Suprapubic skin (tissue), 4 donors: Measurements from ENCODE around the gene IFI35. TPM values are rescaled to one million over a fixed set of nuclear protein-coding genes. Genes with fewer than 3 reads are reported as not detected.
A peak's percentile ranks its signal among the peaks of the same experiment; 100 is the strongest.
"Not testable (repeated sequence)": the region's sequence is repeated elsewhere in the genome, so short reads cannot be mapped to it uniquely, and the experiment has no call there.

ENCODE experiments used
- DNase-seq, 2 donors: peaks; one replicate each; pipeline ENCODE4 v3.0.0-alpha.2; 2019; ENCODE audit warnings: low spot score in 2 of 2
- H3K27ac ChIP-seq: fragments of 200-600 bp; sonication (generic); one replicate; pipeline ENCODE4 v1.5.1; 2019
- H3K27me3 ChIP-seq: fragments of 200-600 bp; sonication (generic); one replicate; pipeline ENCODE4 v1.5.1; 2019
- H3K36me3 ChIP-seq: fragments of 200-600 bp; sonication (generic); one replicate; pipeline ENCODE4 v1.5.1; 2019
- H3K4me1 ChIP-seq: fragments of 200-600 bp; sonication (generic); one replicate; pipeline ENCODE4 v1.5.1; 2019
- H3K4me3 ChIP-seq: fragments of 200-600 bp; sonication (generic); one replicate; pipeline ENCODE4 v1.5.1; 2019; ENCODE audit warnings: mild to moderate bottlenecking
- H3K9me3 ChIP-seq: fragments of 200-600 bp; sonication (generic); one replicate; pipeline ENCODE4 v1.5.1; 2019
- CTCF ChIP-seq, 2 donors: fragments of 200-600 bp in 1 of 2; fragments of 450-650 bp in 1 of 2; sonication (generic) in 1 of 2; IDR thresholded peaks; one replicate each; pipeline ENCODE4 v1.5.1; 2016 to 2019; ENCODE audit warnings: antibody characterized with exemption in 2 of 2, mild to moderate bottlenecking in 1 of 2, moderate library complexity in 1 of 2
- EP300 ChIP-seq: sonication (generic); formaldehyde crosslinking; IDR thresholded peaks from one replicate; pipeline ENCODE4 v1.6.1; 2017; ENCODE audit warnings: antibody characterized with exemption
- POLR2A ChIP-seq, 2 donors: fragments of 450-650 bp; IDR thresholded peaks; one replicate each; pipeline ENCODE4 v1.6.1; 2017; ENCODE audit warnings: antibody characterized with exemption in 2 of 2, mild to moderate bottlenecking in 2 of 2, moderate library complexity in 2 of 2
- POLR2AphosphoS5 ChIP-seq, 3 donors: sonication (generic); formaldehyde crosslinking; IDR thresholded peaks; one replicate each; pipeline ENCODE4 v1.6.1; 2017; ENCODE audit warnings: antibody characterized with exemption in 3 of 3
- WGBS: methylation state at CpG from one replicate; pipeline ENCODE4 v1.1.5; 2018; 5-methylcytosine and 5-hydroxymethylcytosine counted together
- total RNA-seq, 4 donors: library from RNA; depleted of rRNA; stranded (reverse); fragments of >200 nt; gene quantifications; one replicate each; pipeline ENCODE4 v1.1.0, GENCODE V29; 2016

The IFI35 gene
- total RNA-seq, 4 donors from 2014 or later: 9.0 to 18.0 (median 13.7) TPM

- Histone ChIP-seq H3K27me3 (no peaks in the 10 kb centered on the region), H3K9me3 (no peaks in the 10 kb centered on the region), H3K4me3 (no peak overlapping the region), H3K36me3 (peaks cover 74% of the 10 kb centered on the region), H3K27ac (no peak overlapping the region), H3K4me1 (no peaks in the 10 kb centered on the region)
- WGBS: 83% methylated on average over 1 of the region's 6 CpGs
- TF ChIP-seq CTCF (IDR thresholded peaks at IDR 0.05) (no peak), EP300 (no peak)
- DNase-seq: no peak
Measured at GRCh38 chr17:42991471-42991870, 15.1 kb upstream of the IFI35 start.

- no peaks in the 10 kb centered on the region for H3K9me3 ChIP-seq
- TF ChIP-seq CTCF (IDR thresholded peaks at IDR 0.05) (no peak), POLR2AphosphoS5 (IDR thresholded peaks at IDR 0.05) (no peak), POLR2A (IDR thresholded peaks at IDR 0.05) (no peak), EP300 (no peak)
- H3K27ac ChIP-seq: no peak overlapping the region
- no peaks in the 10 kb centered on the region for H3K27me3 ChIP-seq
- no peak for DNase-seq
- WGBS: 83% methylated on average over 5 of the region's 5 CpGs
- H3K4me3 ChIP-seq: no peak overlapping the region
- peaks cover 7% of the 10 kb centered on the region for H3K4me1 ChIP-seq
- peaks cover 60% of the 10 kb centered on the region for H3K36me3 ChIP-seq
Measured at GRCh38 chr17:42992872-42993271, 13.7 kb upstream of the IFI35 start.

GRCh38 chr17:42993913-42994312 lies 12.7 kb upstream of the IFI35 start:
- not testable (repeated sequence) for H3K9me3 ChIP-seq, H3K4me3 ChIP-seq, H3K27ac ChIP-seq, H3K4me1 ChIP-seq, H3K27me3 ChIP-seq, DNase-seq
- WGBS: 84% methylated on average over 10 of the region's 10 CpGs
- peaks cover 50% of the 10 kb centered on the region for H3K36me3 ChIP-seq

- no peak for TF ChIP-seq CTCF (IDR thresholded peaks at IDR 0.05)
- no peak for TF ChIP-seq POLR2A (IDR thresholded peaks at IDR 0.05)
- no peak for TF ChIP-seq EP300
- TF ChIP-seq POLR2AphosphoS5 (IDR thresholded peaks at IDR 0.05): no peak
- no peak for DNase-seq
- WGBS: 43% methylated on average over 5 of the region's 5 CpGs
- Histone ChIP-seq H3K9me3 (no peaks in the 10 kb centered on the region), H3K27ac (peak overlapping the region; percentile 54), H3K4me1 (peaks cover 27% of the 10 kb centered on the region), H3K4me3 (peak overlapping the region; percentile 81), H3K36me3 (peaks cover 42% of the 10 kb centered on the region), H3K27me3 (no peaks in the 10 kb centered on the region)
Measured at GRCh38 chr17:42997390-42997983, 9.1 kb upstream of the IFI35 start.

- no peaks in the 10 kb centered on the region for H3K9me3 ChIP-seq
- H3K4me3 ChIP-seq: peak within 1 kb of the TSS; percentile 81
- H3K36me3 ChIP-seq: peaks cover 42% of the 10 kb centered on the region
- TF ChIP-seq EP300: no peak
- peak; percentile 85 to 99 (median 93) for TF ChIP-seq POLR2AphosphoS5 (IDR thresholded peaks at IDR 0.05)
- peak in 1 of 2 donors; percentile 78 for TF ChIP-seq POLR2A (IDR thresholded peaks at IDR 0.05)
- TF ChIP-seq CTCF (IDR thresholded peaks at IDR 0.05): peak; percentile 90 to 94
- H3K27ac ChIP-seq: peak within 1 kb of the TSS; percentile 92
- H3K27me3 ChIP-seq: no peaks in the 10 kb centered on the region
- H3K4me1 ChIP-seq: peaks cover 27% of the 10 kb centered on the region
- WGBS: 0% methylated on average over 31 of the region's 49 CpGs
- DNase-seq: peak; percentile 98 to 99
Measured at GRCh38 chr17:42997984-42998938, 8.3 kb upstream of the IFI35 start, which contains the start of gene RPL27. RPL27 (plus strand) TSS chr17:42998419; CDS start chr17:42998751, 332 bp downstream.
